Activated CD4-positive, alpha-beta T cell treated with anti-CD3 and anti-CD28 coated beads, Interleukin-2, amount 50 U/mL, for 48 hours (primary cell): Measurements from ENCODE around the gene CDH16.
A peak's percentile ranks its signal among the peaks of the same experiment; 100 is the strongest.
"Not testable (repeated sequence)": the region's sequence is repeated elsewhere in the genome, so short reads cannot be mapped to it uniquely, and the experiment has no call there.

Experiments
- DNase-seq, 2 experiments: peaks; one replicate each; pipeline ENCODE4 v3.0.0-alpha.2; 2020

Gene CDH16

GRCh38 chr16:66908116-66908515 is 10.6 kb downstream of the CDH16 start:
- DNase-seq = no peak

- no peak for DNase-seq
These were observed 11.5 kb downstream of the CDH16 start for GRCh38 chr16:66906916-66907836.

DNA sequence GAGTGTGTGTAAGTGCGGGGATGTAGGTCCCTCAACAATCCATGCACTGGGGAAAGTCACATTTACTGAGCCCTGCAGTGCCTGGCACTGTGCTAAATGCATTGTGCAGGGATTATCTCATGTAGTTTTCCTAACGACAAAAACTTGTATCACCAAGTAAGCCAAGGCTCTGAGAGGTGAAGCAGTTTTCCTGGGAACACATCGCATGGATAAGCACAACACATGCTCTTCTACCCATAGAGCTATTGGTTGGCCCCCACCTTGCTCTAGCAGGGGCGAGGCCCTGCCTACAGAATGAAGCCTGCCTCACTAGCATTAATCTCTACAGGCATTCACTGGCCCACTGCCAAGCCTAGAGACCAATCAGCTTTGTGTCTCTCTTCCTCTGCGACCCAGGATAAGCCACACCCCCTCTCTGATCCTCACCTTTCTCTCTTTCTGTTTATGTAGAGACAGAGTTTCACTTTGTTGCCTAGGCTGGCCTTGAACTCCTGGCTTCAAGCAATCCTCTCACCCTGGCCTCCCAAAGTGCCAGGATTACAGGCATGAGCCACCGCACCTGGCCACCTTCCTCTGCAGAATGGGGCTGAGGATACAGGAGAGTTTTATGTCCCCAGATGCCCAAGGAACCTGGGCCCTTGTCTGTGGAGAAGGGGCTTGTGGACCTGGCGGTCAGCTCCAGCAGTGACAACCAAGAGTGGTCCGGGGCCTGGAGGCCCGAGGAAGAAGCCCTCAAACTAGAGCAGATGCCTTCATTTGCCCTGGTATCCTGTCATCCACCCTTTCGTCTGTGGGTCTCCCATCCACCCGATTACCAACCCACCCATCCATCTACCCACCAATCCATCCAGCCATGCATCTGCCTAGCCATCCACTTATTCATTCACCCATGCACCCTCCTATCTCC is 12.8 kb downstream of the CDH16 start:
- DNase-seq = peak; percentile 33 to 39

DNA sequence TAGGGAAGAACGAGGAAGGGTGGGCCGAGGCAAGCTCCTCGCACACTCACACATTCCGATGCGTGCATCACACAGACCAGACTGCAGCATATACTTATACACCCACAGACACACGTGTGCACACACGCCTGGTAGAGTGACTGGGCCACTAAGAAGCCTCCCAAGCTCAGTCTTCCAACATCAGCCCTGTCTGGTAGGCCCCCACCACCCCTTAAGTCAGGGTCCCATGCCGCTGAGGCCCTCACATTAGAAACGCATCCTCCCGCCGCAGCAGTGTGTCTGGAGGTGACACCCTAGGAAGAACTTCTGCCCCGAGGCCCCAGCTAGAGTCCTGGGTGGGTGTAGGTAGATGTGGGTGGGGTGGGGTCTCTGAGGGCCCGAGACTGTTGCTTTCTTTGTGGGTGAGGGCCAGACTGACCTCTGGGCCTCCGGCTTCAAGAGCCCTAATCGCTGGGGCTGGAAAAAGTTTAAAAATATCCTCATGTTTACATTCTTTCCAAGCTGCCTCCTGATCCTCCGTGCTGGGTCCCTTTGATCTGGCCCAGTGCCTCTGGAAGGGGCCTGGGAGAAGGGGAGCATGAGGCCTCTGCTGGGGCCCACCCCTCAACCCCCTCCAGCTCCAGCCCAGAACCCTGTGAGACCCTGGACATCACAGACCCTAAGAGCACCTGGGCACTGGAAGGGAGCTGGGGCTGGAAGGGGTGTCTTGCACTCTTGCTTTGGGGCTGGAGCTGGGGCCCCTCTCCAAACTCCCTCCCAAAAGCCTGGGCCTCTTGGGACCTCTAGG is 13.6 kb downstream of the CDH16 start:
- no peak for DNase-seq

DNA sequence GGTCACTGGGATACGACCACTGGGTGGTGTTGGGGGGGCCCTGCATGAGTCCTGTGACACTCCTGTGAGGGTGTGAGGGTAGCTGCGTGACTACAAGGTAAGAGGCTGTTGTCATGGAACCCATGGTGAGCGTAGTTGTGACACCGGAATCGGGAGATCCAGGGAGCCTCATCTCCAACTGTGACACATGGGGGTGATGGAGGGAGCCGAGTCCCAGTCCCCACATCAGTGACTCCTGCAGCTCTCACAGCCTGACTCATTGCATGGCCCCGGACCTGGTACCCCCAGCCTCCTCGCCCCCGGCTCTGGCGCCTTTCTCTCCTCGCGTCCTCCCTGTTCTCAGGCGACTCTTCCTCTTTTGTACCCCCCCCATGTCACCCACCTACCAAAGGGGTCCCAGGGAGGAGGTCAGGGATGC is 14.2 kb downstream of the CDH16 start:
- DNase-seq = no peak

- DNase-seq = no peak
These were observed 14.9 kb downstream of the CDH16 start for GRCh38 chr16:66903544-66904427.

GRCh38 chr16:66902648-66903543 is 15.8 kb downstream of the CDH16 start:
- DNase-seq = no peak

- no peak for DNase-seq
These were observed 17.1 kb downstream of the CDH16 start for GRCh38 chr16:66901626-66902025.

DNA sequence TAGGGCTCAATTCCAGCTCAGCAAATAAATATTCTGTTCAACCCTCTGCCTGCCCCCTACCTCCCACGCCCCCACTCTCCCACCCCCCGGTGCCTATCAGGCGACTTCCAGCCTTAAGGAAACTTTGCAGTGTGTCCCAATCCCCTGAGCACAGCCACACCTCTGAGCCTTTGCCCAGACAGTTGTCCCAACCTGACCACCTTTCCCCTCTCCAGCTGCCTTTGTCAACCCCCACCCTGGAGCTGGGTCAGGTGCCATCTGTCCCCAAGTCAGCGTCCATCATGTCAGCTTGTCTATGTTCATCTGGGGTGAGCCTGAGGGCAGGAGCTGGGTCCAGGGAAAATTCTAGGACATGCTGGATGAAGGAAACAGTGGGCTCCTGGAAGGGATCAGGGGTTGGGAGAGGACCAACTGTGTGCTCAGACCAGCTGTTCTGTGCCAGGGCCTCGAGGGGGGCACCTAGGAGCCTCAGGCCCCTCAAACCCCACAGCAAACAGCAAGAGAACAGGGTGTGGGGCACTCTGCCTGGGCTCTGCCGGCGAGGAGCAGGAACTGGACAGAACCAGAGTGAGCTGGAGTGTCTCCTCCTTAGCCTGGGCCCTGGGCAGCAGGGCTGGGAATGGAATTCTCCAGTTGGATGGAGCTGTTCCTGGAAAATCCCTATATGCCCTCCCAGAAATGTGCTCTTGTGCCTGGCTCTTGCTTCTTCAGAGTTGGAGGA is 17.8 kb downstream of the CDH16 start:
- DNase-seq = no peak

GRCh38 chr16:66899945-66900710 is 18.6 kb downstream of the CDH16 start:
- DNase-seq = no peak

GRCh38 chr16:66899310-66899944 is 19.3 kb downstream of the CDH16 start:
- DNase-seq = no peak

DNA sequence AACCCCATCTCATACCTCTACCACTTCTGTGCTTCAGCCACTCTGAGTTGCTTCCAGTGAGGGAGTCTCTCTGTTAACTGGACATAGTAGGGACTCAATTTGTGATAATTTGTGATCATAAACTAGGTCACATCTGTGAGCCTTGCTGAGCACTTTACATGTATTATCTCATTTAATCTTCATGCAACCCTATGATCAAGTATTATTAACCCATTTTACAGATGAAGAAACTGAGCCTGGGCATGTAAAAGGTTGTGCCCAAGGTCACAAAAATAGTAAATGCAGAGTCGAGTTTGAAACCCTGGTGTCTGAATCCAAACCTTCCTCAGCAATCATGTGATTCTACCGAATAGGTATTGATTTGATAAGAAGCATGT is 19.8 kb downstream of the CDH16 start:
- no peak for DNase-seq

DNA sequence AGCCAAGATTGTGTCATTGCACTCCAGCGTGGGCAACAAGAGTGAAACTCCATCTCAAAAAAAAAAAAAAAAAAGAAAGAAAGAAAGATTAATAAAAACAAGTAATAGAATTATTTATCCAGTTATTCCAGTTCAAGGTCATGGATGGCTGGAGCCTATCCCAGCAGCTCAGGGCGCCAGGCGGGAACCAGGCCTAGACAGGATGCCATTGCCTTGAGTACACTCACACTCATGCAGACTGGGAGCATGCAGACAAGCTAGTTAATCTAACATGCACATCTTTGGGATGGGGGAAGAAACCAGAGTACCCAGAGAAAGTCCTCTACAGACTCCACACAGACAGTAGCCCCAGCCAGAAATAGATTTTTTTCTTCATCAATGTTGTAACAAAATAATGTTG is 20.5 kb downstream of the CDH16 start:
- no peak for DNase-seq

- DNase-seq = not testable (repeated sequence)
These were observed 22.0 kb downstream of the CDH16 start for GRCh38 chr16:66896682-66897081.

GRCh38 chr16:66895999-66896398 is 22.7 kb downstream of the CDH16 start:
- no peak for DNase-seq

GRCh38 chr16:66895689-66895979 is 23.1 kb downstream of the CDH16 start:
- DNase-seq = no peak

- peak; percentile 59 to 69 for DNase-seq
These were observed 23.6 kb downstream of the CDH16 start for GRCh38 chr16:66894948-66895688.

DNA sequence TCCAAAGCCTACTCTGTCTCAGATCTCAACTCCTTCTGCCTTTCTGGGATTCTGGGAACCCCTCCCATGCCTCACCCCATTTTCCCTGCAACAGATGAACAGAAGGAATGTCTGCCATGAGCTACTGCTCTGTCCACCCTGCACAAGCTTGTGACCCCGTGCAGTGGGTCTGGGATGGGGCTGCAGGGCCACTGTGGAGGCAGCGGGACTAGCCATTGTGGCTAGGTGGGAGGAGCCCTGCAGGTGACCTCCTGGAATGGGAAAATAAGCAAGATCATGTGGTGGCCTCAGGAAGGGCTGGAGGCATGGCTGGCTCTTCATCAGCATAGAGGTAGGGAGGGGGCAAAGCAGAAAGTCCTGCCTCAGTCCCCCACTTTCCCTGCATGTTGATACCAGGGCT is 24.6 kb downstream of the CDH16 start:
- no peak for DNase-seq
